GM12892 (cell line): ENCODE measurements around the gene HBE1.

Source experiments
- POLR2A ChIP-seq: IDR thresholded peaks from 2 replicates; pipeline ENCODE4 v1.6.1; 2011; ENCODE audit warnings: low read depth, low read length, control low read depth
- POLR2AphosphoS5 ChIP-seq: IDR thresholded peaks from 2 replicates; pipeline ENCODE4 v1.6.1; 2011; ENCODE audit warnings: low read depth, low read length, control low read depth
- TAF1 ChIP-seq: IDR thresholded peaks from 2 replicates; pipeline ENCODE4 v1.6.1; 2011; ENCODE audit warnings: low read depth, mild to moderate bottlenecking, control low read depth, low read length, borderline replicate concordance

GRCh38 chr11:5227681-5228080 lies 42.1 kb downstream of the HBE1 start:
- TF ChIP-seq POLR2A (no peak), TAF1 (no peak), POLR2AphosphoS5 (no peak)
